Subcutaneous adipose tissue (tissue), 4 donors: ENCODE results near the gene TUBG2. TPM values are rescaled to one million over a fixed set of nuclear protein-coding genes. Genes with fewer than 3 reads are reported as not detected.

Experiments
- small RNA-seq: library from RNA; depleted of rRNA; stranded (forward); fragments of <200 nt; gene quantifications from one replicate; pipeline ENCODE3, GENCODE V24; 2016
- total RNA-seq, 4 donors: library from RNA; depleted of rRNA; stranded (reverse); fragments of >200 nt; gene quantifications; one replicate each; pipeline ENCODE4 v1.1.0, GENCODE V29; 2016
- TF ChIP-seq, protein P1 (sequence below): fragments of 450-650 bp; IDR thresholded peaks from one replicate; pipeline ENCODE4 v1.5.1; 2016; ENCODE audit warnings: low read depth, mild to moderate bottlenecking, control low read depth, antibody characterized with exemption, moderate library complexity

Gene TUBG2
- total RNA-seq, 4 donors from 2014 or later = 12.1 to 29.6 (median 21.2) TPM

DNA sequence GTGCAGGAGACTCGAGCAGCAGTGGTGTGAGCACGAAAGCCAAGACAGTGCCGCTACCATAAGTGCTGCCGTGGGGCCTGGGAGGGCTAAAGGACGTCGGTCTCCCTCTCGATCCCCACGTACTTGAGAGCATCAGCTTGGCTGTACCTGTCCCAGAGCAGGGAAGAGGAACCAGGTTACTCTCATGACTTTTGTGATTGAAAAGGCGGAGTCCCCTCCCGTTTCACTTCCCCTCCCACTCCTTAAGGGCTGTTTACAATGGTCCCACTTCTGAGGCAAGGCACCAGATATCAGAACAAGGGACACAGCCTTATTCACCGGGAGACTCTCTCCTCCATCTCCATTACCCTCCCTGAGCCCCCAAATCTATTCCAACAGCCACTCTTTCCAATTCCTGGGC, 43.4 kb downstream of the TUBG2 start:
- TF ChIP-seq, protein P1, sequence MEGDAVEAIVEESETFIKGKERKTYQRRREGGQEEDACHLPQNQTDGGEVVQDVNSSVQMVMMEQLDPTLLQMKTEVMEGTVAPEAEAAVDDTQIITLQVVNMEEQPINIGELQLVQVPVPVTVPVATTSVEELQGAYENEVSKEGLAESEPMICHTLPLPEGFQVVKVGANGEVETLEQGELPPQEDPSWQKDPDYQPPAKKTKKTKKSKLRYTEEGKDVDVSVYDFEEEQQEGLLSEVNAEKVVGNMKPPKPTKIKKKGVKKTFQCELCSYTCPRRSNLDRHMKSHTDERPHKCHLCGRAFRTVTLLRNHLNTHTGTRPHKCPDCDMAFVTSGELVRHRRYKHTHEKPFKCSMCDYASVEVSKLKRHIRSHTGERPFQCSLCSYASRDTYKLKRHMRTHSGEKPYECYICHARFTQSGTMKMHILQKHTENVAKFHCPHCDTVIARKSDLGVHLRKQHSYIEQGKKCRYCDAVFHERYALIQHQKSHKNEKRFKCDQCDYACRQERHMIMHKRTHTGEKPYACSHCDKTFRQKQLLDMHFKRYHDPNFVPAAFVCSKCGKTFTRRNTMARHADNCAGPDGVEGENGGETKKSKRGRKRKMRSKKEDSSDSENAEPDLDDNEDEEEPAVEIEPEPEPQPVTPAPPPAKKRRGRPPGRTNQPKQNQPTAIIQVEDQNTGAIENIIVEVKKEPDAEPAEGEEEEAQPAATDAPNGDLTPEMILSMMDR = no peak

DNA sequence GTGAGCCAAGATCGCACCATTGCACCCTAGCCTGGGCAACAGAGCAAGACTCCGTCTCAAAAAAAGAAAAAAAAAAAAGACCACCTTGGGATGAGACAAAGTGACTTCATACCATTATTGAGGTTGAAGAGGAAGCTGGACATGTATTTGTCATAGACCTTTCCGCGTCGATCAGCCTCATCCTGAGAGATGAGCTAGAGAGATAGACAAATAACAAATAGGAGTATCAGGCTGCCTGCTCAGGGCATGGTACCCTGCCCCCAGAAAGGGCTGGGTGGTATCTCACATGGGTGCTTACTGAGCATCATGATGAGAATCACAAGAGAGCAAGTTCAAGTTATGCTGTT, 45.4 kb downstream of the TUBG2 start:
- TF ChIP-seq, protein P1 = no peak

DNA sequence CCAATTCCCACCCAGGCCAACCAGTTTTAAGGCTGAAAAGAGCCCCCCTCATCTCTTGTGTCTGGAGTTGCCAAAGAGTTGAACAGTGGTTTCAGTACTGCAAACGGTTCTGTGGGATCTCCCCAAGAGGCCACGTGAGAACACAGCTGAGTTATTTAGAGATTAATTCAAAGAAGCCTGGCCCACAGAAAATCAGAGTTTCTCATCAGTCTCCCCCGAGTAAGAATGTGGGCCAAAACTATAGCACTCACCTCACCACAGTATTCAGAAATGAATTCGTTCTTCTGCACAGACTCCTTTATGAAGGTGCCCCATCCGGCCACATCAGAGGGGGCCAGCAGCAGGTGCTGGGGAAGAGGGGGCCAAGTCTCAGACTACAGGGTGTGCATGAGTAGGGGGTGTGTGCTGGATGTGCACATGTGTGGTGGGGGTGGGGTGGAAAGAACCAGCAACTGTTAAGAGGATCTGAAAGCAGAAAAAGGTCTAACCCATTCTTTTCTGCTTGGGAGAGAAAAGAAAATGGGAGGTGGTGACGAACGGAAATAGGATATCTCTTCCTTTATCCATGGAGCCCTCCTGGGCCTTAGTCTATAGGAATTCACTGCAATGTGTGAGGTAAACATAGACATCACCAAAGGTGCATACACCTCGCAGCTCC, 45.9 kb downstream of the TUBG2 start:
- TF ChIP-seq, protein P1 = no peak

DNA sequence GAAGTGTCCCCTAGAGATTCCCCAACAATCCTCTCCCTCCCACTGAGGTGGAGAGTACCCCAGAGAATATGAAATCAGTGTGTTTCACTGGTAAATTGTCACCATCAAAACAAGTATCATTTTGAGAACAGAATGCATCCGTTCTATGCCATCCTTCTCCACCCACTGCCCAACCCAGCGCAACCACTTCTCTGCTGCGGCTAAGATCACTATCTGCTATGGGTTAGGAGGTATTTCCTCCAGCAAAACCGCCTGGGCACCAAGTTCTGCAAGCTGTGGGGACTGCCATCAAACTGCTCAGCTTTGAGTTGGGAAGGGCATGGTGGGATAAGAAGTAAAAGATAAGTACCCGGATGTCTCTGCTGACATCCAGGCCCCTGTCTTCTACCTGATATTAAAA, 47.6 kb downstream of the TUBG2 start:
- TF ChIP-seq, protein P1 = no peak

DNA sequence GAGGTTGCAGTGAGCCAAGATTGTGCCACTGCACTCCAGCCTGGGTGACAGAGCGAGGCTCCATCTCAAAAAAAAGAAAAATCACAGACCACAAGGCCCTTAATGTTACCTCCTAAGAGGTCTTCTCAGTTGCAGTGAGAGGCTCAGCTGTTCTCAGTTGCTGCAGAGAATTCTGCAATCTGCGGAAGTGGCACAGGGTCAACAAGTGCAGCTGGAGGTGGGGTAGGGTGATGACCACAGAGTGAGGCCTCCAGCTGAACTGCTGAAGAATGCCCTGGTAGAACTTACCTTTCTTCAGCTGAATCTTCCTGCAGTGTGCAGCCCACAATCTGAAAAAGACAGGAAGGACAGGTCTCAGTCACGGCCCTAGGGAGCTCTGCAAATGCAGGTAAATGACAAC, 49.5 kb downstream of the TUBG2 start:
- TF ChIP-seq, protein P1 = no peak

DNA sequence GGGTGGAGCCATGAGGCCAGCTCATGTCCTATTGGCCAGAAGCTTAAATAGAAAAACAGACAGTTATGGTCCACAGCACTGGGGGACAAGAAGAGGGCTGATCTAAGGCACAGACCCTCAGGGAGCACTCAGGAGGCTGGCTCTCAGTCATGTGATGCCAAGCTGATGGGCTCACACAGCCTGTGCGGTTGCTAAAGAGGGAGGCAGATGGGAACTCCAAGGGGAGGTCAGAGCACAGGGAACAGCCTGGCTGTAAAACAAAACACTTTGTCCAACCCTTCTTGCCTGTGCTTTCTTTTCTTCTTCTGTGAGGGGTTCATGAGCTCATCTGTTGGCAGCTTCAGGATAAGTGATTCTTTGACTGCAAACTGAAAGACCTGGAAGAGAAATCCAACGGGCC, 50.5 kb downstream of the TUBG2 start:
- TF ChIP-seq, protein P1 = no peak

Small RNA genes lying within 50 kb of the gene (small RNA-seq; reads per million reads assigned to genes)
- gene MIR6780A = not detected

Other genes starting within 250 kb of the TUBG2 start
- 100 to 1,000 TPM; 307 to 781 (median 518) TPM for gene CAVIN1, start 236.0 kb upstream of the TUBG2 start, total RNA-seq
- 100 to 1,000 TPM in 1 of 4 donors, 10 to 100 TPM in 3; 53.0 to 113 (median 56.1) TPM for gene ATP6V0A1, start 200.4 kb upstream of the TUBG2 start, total RNA-seq
- 100 to 1,000 TPM in 1 of 4 donors, 10 to 100 TPM in 3; 43.5 to 123 (median 62.4) TPM for gene NAGLU, start 123.0 kb upstream of the TUBG2 start, total RNA-seq
- gene HSD17B1, start 106.4 kb upstream of the TUBG2 start, total RNA-seq = 1 to 10 TPM in 2 of 4 donors, under 1 TPM in 2; 0.49 to 4.1 (median 1.2) TPM
- gene COASY, start 97.1 kb upstream of the TUBG2 start, total RNA-seq = 10 to 100 TPM; 20.4 to 40.1 (median 22.7) TPM
- gene MLX, start 92.2 kb upstream of the TUBG2 start, total RNA-seq = 10 to 100 TPM; 59.3 to 78.0 (median 68.8) TPM
- gene PSMC3IP, start 81.6 kb upstream of the TUBG2 start, total RNA-seq = 1 to 10 TPM; 1.1 to 4.0 (median 3.6) TPM
- 10 to 100 TPM; 36.4 to 62.0 (median 57.4) TPM for gene RETREG3, start 49.9 kb upstream of the TUBG2 start, total RNA-seq
- gene TUBG1, start 49.6 kb upstream of the TUBG2 start, total RNA-seq = 10 to 100 TPM; 16.3 to 35.8 (median 23.5) TPM
- 10 to 100 TPM in 1 of 4 donors, 1 to 10 TPM in 3; 5.4 to 64.8 (median 7.4) TPM for gene PLEKHH3, start 17.7 kb downstream of the TUBG2 start, total RNA-seq
- 1 to 10 TPM in 1 of 4 donors, under 1 TPM in 3; 0.44 to 8.7 (median 0.83) TPM for gene CCR10, start 22.6 kb downstream of the TUBG2 start, total RNA-seq
- 1 to 10 TPM; 1.8 to 3.8 (median 2.5) TPM for gene CNTNAP1, start 23.2 kb downstream of the TUBG2 start, total RNA-seq
- gene EZH1, start 85.8 kb downstream of the TUBG2 start, total RNA-seq = 100 to 1,000 TPM in 1 of 4 donors, 10 to 100 TPM in 3; 53.7 to 126 (median 91.8) TPM
- 100 to 1,000 TPM in 3 of 4 donors, 10 to 100 TPM in 1; 66.9 to 160 (median 128) TPM for gene RAMP2, start 101.9 kb downstream of the TUBG2 start, total RNA-seq
- 10 to 100 TPM; 40.1 to 53.4 (median 47.4) TPM for gene VPS25, start 114.2 kb downstream of the TUBG2 start, total RNA-seq
- gene WNK4, start 121.3 kb downstream of the TUBG2 start, total RNA-seq = under 1 TPM in 3 of 4 donors, not detected in 1; 0.16 to 0.85 (median 0.19) TPM
- gene COA3, start 139.4 kb downstream of the TUBG2 start, total RNA-seq = 10 to 100 TPM; 51.8 to 76.6 (median 60.4) TPM
- gene CNTD1, start 139.6 kb downstream of the TUBG2 start, total RNA-seq = under 1 TPM in 2 of 4 donors, not detected in 2; 0.44 to 0.68 TPM
- 100 to 1,000 TPM in 3 of 4 donors, 10 to 100 TPM in 1; 85.3 to 129 (median 120) TPM for gene BECN1, start 165.0 kb downstream of the TUBG2 start, total RNA-seq
- 10 to 100 TPM; 52.7 to 80.9 (median 60.1) TPM for gene PSME3, start 174.1 kb downstream of the TUBG2 start, total RNA-seq
- gene AOC2, start 185.3 kb downstream of the TUBG2 start, total RNA-seq = 10 to 100 TPM in 1 of 4 donors, 1 to 10 TPM in 3; 4.1 to 15.0 (median 9.4) TPM
- 100 to 1,000 TPM; 120 to 591 (median 262) TPM for gene AOC3, start 191.9 kb downstream of the TUBG2 start, total RNA-seq
- gene G6PC1, start 241.5 kb downstream of the TUBG2 start, total RNA-seq = not detected